CD4-positive, alpha-beta T cell (primary cell): ENCODE results near the gene GBP1. TPM values are rescaled to one million over a fixed set of nuclear protein-coding genes. Genes with fewer than 3 reads are reported as not detected.
"Not testable (repeated sequence)": the region's sequence is repeated elsewhere in the genome, so short reads cannot be mapped to it uniquely, and the experiment has no call there.

Source experiments
- ATAC-seq: fragments of 200-7000 bp; cut with Tn5 transposase; one replicate; pipeline ENCODE4 v1.10.0; 2022; ENCODE audit warnings: mild to moderate bottlenecking; ENCODE audit not compliant: poor library complexity
- CTCF ChIA-PET: fragments of 350-600 bp; sonication (Branson Sonifier 250); formaldehyde crosslinking; loops from one replicate; lab custom pipeline; 2021; ENCODE audit warnings: antibody characterized with exemption, inconsistent platforms; lab: Charles Lee
- POLR2A ChIA-PET: fragments of 350-600 bp; sonication (Branson Sonifier 250); formaldehyde crosslinking; loops from one replicate; lab custom pipeline; 2021; ENCODE audit warnings: antibody characterized with exemption, inconsistent platforms; lab: Charles Lee
- DNase-seq, 14 experiments: peaks; one replicate each; pipeline ENCODE4 v3.0.0-alpha.2; 2013 to 2020; ENCODE audit warnings: mixed read lengths in 2 of 14
- H3K27ac ChIP-seq, 2 donors: one replicate each; pipeline versions ENCODE4 v1.5.1 to v1.7.0; 2013; ENCODE audit warnings: low read length in 2 of 2, low read depth in 1 of 2, mild to moderate bottlenecking in 1 of 2
- H3K27me3 ChIP-seq, 2 experiments: 1 replicate in 1 of 2; 2 replicates in 1 of 2; pipeline versions ENCODE4 v1.6.1 to v1.7.0; 2013; ENCODE audit warnings: low read length in 2 of 2, control low read depth in 1 of 2, mild to moderate bottlenecking in 1 of 2, moderate library complexity in 1 of 2; ENCODE audit not compliant: insufficient read depth in 2 of 2, control insufficient read depth in 1 of 2
- H3K36me3 ChIP-seq: one replicate; pipeline ENCODE4 v1.6.1; 2013; ENCODE audit warnings: low read length, control low read depth; ENCODE audit not compliant: insufficient read depth
- H3K4me1 ChIP-seq: one replicate; pipeline ENCODE4 v1.6.1; 2013; ENCODE audit warnings: low read length, control low read depth; ENCODE audit not compliant: insufficient read depth
- H3K4me3 ChIP-seq: one replicate; pipeline ENCODE4 v1.5.1; 2013; ENCODE audit warnings: mild to moderate bottlenecking, low read length, moderate library complexity
- H3K9me3 ChIP-seq, 2 experiments: 1 replicate in 1 of 2; 2 replicates in 1 of 2; pipeline versions ENCODE4 v1.6.1 to v1.7.0; 2013; ENCODE audit warnings: low read length in 2 of 2, mild to moderate bottlenecking in 2 of 2, control low read depth in 1 of 2, moderate library complexity in 1 of 2; ENCODE audit not compliant: control insufficient read depth in 1 of 2, insufficient read depth in 1 of 2
- H3K27ac Mint-ChIP-seq: one replicate; pipeline ENCODE4 v1.8.0; 2020; ENCODE audit warnings: mixed read lengths
- H3K27me3 Mint-ChIP-seq: one replicate; pipeline ENCODE4 v1.8.0; 2021; ENCODE audit warnings: mixed read lengths
- H3K36me3 Mint-ChIP-seq: one replicate; pipeline ENCODE4 v1.8.0; 2021; ENCODE audit warnings: low read depth, mixed read lengths
- H3K4me1 Mint-ChIP-seq: one replicate; pipeline ENCODE4 v1.8.0; 2021; ENCODE audit warnings: low read depth, mixed read lengths
- H3K4me3 Mint-ChIP-seq: one replicate; pipeline ENCODE4 v1.8.0; 2020; ENCODE audit warnings: mild to moderate bottlenecking, mixed read lengths
- H3K9me3 Mint-ChIP-seq: one replicate; pipeline ENCODE4 v1.8.0; 2020; ENCODE audit warnings: mixed read lengths
- CTCF ChIP-seq: fragments of 200-600 bp; IDR thresholded peaks from one replicate; pipeline ENCODE4 v1.8.0; 2022; ENCODE audit warnings: antibody characterized with exemption, mild to moderate bottlenecking
- intact Hi-C, 2 experiments: fragments of 100-400 bp; cut with DNase I in 1 of 2; cut with micrococcal nuclease in 1 of 2; formaldehyde crosslinking; loops; one replicate each; pipeline versions ENCODE4 v1.15.1 to v1.9.0; 2023 to 2025; cut with DNase I, micrococcal nuclease
- total RNA-seq, 174 experiments: library from RNA in 2 of 174; stranded (reverse) in 2 of 174; gene quantifications; one replicate each; pipeline ENCODE4 v1.2.3 and lab custom pipeline; 2021 to 2026

GBP1 gene
- total RNA-seq, 2 experiments from 2014 or later, result 15.5 to 16.5 TPM

GRCh38 chr1:89047734-89048133 is 17.3 kb downstream of the GBP1 start:
- no peak overlapping the region for H3K27ac Mint-ChIP-seq
- no peak for DNase-seq
- no peak for ATAC-seq
- no peaks in the 10 kb centered on the region for H3K4me1 Mint-ChIP-seq
- no peak for TF ChIP-seq CTCF
- no peaks in the 10 kb centered on the region for H3K27me3 Mint-ChIP-seq
- H3K9me3 Mint-ChIP-seq, result no peaks in the 10 kb centered on the region
- Histone ChIP-seq H3K27me3 (no peaks in the 10 kb centered on the region), H3K27ac (no peak overlapping the region), H3K4me1 (no peaks in the 10 kb centered on the region), H3K9me3 (peaks cover 10 to 15% of the 10 kb centered on the region in 2 experiments), H3K36me3 (peaks cover 44% of the 10 kb centered on the region), H3K4me3 (no peak overlapping the region)
- H3K4me3 Mint-ChIP-seq, result no peak overlapping the region
- CTCF ChIA-PET, result interaction anchor here (0.9 to 1.4 kb wide), 2 partner anchors 16 to 25 kb away, joined by 3 to 5 read pairs; no protein-coding TSS in a partner anchor
- intact Hi-C loops, result no loop called here
- peaks cover 47% of the 10 kb centered on the region for H3K36me3 Mint-ChIP-seq
- POLR2A ChIA-PET, result no interaction called here

- H3K36me3 Mint-ChIP-seq, result peaks cover 43% of the 10 kb centered on the region
- not testable (repeated sequence) for H3K4me3 Mint-ChIP-seq
- POLR2A ChIA-PET, result interaction anchor here (1.3 kb wide), 1 partner anchor 18 kb away, joined by 5 read pairs; the partner anchor contains the start of gene GBP1
Observed at GRCh38 chr1:89046318-89047183, 18.5 kb downstream of the GBP1 start.

DNA sequence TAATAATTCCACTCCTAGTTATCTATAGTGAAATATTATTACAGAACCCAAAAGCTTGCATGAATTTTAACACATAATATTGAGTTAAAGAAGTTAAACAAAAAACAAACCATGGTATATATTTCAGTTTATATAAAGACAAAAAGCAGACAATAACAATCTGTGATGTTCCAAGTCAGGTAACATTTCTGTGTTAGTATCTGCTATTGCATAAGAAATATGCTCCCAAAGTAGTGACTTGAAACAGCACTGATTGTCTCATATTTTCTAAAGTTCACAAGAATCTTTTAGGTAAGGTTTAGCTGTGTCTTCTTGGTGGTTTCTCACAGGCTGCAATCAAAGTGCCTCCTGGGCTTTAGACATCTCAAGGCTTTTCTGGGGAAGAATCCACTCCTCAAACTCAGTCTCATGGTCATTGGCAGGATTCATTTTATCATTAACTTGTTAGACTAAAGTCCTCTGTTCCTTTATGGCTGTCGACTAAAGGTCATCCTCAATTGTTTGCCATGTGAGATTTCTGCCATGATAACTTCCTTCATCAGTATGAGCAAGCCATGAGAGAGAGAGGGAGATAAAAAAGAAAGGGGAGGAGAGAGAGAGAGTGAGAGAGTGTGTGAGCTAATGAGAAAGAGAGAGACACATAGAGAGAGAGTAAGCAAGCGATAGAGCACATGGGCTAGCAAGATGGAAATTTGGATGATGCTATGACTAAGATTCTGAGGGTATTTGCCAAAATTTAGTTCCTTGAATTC is 19.9 kb downstream of the GBP1 start:
- DNase-seq (no peak), ATAC-seq (no peak)
- ChIA-PET POLR2A (no interaction called here), CTCF (no interaction called here)
- no peak overlapping the region for H3K27ac ChIP-seq
- no peak for TF ChIP-seq CTCF
- Mint-ChIP-seq H3K4me1 (peaks cover 5% of the 10 kb centered on the region), H3K27me3 (no peaks in the 10 kb centered on the region), H3K4me3 (no peak overlapping the region), H3K36me3 (peaks cover 32% of the 10 kb centered on the region), H3K27ac (no peak overlapping the region), H3K9me3 (no peaks in the 10 kb centered on the region)
- H3K36me3 ChIP-seq, result peaks cover 19% of the 10 kb centered on the region
- peaks cover 4% of the 10 kb centered on the region for H3K4me1 ChIP-seq
- no peaks in the 10 kb centered on the region for H3K27me3 ChIP-seq
- H3K4me3 ChIP-seq, result no peak overlapping the region
- intact Hi-C loops, result no loop called here
- peaks cover 10 to 20% of the 10 kb centered on the region in 2 experiments for H3K9me3 ChIP-seq

More at GRCh38 chr1:89046318-89047183, 18.5 kb downstream of the GBP1 start:
- peak in 2 of 14 experiments; percentile 31 to 37 for DNase-seq
- H3K4me3 ChIP-seq, intact Hi-C loops, H3K27me3 Mint-ChIP-seq, H3K4me1 Mint-ChIP-seq, H3K27me3 ChIP-seq, H3K27ac ChIP-seq, H3K4me1 ChIP-seq, H3K27ac Mint-ChIP-seq, CTCF ChIA-PET, H3K9me3 Mint-ChIP-seq: not testable (repeated sequence)
- peaks cover 32% of the 10 kb centered on the region for H3K36me3 ChIP-seq
- peaks cover 10 to 20% of the 10 kb centered on the region in 2 experiments for H3K9me3 ChIP-seq
- ATAC-seq, result peak; percentile 39
